Occipital lobe (tissue), 2 donors: ENCODE data around the gene KRT9. TPM values are rescaled to one million over a fixed set of nuclear protein-coding genes. Genes with fewer than 3 reads are reported as not detected.
"Not testable (repeated sequence)": the region's sequence is repeated elsewhere in the genome, so short reads cannot be mapped to it uniquely, and the experiment has no call there.

Source experiments
- DNase-seq: peaks from one replicate; lab custom pipeline; 2025; lab: John Stamatoyannopoulos, UW
- total RNA-seq: library from RNA; depleted of rRNA; stranded (reverse); fragments of >200 nt; gene quantifications from one replicate; pipeline ENCODE4 v1.2.3, GENCODE V29; 2014

Gene KRT9
- total RNA-seq, 1 donor from 2014 or later, result not detected

DNA sequence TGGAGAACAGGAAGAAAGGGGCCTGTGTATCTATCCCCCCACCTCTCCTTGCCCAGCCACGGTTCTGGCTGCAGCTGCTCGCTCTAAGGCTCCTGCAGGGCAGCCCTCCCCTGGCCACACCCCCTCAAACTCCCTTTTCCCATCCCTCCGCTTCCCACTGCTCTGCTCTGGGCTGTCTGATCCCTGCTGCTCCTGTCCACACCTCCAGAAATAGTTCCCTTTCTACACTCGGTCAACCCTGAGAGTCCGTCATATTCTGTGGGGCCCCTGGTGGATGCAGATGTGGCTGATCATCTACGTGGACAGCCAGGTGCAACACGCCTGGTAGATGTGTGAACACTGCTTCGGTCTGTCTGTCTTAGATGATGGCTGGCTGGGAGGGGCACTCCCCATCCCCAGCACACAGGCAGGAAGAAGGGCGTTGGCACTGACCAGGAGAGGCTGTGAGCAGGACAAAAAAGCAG is 24.4 kb downstream of the KRT9 start:
- no peak for DNase-seq

DNA sequence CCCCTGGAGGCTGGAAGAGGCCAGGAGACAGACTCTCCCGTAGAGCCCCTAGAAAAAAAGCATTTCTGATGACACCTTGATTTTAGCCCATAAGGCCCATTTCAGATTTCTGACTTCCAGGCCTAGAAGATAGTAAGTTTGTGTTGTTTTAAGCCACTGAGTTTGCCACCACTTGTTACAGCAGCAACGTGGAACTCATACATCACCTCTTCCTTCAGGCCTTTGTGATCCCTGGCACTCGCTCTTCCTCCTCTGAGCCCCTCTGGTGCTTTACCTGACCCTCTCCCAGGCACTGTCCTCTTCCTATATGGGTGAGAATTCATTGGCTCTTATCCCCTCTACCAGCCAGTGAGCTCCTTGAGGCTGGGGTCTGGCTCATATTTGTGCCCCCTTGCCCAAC is 25.0 kb downstream of the KRT9 start:
- no peak for DNase-seq

DNA sequence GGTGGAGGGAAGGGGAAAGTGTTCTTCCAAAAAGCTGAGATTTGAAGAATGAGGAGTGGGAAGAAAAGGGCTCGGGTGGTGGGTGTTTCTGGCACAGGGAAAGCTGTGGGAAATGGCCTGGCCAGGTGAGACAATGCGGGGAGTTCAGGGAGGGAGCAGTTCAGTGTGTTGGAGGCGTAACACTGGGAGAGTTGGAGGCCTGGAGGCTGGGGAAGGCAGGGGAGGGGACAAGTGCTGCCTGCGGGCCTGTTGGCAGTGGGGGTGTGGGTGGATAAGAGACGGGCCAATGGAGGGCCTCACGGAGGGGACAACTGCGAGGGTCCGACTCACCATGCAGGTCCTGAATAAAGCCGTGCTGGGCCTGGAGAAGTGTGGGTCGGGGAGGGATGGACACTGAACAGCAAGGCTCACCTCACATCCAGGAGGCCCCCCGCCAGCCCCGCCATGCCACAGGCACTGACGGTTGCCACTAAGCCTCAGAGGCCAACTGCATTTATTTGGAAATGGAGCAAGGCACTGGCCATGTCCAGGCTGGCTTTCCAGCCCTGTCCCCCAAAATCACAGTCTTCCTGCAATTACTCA is 25.9 kb downstream of the KRT9 start:
- no peak for DNase-seq

DNA sequence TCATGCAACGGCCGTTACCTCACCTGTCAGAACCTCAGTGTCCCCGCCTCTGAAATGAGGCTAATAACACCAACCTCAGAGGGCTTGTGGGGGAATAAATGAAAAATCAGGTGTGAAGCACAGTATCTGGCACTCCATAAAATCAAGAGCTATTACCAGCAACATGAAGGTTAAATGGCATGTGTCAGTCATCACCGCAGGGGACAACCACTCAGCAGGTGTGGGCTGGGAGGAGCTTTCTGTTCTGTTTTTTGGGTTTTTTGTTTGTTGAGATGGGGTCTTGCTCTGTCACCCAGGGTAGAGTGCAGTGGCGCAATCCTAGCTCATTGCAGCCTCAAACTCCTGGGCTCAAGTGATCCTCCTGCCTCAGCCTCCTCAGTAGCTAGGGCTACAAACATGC is 26.9 kb downstream of the KRT9 start:
- DNase-seq, result no peak

DNA sequence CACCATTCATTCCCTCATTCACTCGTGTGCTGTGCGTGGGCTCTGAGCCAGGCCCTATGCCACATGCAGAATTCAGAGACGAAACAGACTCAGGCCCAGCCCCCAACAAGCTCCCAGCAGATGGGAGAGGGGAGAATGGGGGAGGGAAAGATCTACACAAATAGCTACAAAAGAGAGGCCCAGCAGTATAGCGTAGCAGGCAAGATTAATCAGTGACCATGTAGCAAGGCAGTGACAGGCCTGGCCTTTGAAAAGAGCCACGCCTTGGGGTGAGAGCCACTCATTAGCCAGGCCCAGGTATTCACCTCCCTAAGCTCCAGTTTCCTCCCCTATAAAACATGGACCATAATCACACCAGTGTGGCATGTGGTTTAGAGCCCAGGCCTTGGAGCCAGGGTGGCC is 27.4 kb downstream of the KRT9 start:
- DNase-seq, result no peak

DNA sequence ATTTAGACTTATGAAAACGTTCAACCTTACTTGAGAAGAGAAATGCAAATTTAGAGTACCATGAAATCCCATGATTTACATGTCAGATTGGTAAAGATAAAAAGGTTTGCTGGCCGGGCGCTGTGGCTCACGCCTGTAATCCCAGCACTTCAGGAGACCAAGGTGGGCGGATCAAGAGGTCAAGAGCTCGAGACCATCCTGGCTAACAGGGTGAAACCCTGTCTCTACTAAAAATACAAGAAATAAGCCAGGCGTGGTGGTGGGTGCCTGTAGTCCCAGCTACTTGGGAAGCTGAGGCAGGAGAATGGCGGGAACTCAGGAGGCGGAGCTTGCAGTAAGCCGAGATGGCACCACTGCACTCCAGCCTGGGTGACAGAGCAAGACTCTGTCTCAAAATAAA is 29.1 kb downstream of the KRT9 start:
- DNase-seq, result not testable (repeated sequence)

DNA sequence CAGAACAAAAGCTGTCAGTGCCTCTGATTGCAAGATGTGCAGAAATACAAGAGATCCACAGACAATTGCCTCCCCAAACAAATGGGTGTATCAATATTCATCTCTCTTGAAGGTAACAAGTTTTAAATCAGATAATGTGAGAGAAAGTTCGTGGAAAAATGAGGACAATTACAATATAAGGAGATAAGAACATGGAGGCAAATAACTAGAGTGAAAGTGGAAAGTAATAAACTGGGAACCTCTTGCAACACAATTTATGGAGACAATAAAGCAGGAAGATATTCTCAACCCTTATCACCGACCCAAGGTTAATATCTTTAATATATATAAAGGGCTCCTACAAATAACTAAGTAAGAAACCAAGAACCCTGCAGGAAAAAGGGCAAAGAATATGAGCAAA is 29.5 kb downstream of the KRT9 start:
- DNase-seq, result no peak

DNA sequence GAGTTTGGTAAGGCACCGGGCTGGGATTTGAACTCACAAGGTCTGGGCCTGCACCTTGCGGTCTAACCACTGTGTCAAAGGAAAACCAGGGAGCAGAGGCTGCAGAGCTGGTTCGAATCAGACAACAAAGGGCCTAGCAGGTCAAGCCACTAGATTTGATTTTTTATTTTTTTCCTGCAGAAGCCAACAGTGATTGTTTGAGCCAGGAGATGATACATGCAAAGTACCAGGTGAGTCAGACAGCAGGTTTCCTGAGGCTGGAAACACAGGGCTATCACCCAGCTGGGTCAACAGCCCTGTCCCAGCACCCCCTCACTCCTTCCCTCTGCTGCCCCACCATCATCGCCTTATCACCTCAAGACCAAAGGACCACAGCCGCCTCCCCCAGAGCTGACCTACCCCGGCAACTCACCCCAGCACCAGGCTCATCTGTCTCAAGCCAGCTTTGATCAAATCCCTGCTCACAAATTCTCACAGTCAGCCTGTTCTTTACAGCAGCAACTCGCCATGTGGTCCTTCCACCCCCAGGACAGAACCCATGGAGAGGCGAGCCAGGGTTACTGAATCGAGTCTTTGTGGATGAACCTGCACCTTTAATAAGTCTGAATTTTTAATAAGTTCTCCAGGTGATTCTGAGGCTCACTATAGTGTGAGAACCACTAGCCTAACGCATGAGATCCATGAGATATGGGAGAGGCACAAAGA is 30.8 kb downstream of the KRT9 start:
- no peak for DNase-seq

DNA sequence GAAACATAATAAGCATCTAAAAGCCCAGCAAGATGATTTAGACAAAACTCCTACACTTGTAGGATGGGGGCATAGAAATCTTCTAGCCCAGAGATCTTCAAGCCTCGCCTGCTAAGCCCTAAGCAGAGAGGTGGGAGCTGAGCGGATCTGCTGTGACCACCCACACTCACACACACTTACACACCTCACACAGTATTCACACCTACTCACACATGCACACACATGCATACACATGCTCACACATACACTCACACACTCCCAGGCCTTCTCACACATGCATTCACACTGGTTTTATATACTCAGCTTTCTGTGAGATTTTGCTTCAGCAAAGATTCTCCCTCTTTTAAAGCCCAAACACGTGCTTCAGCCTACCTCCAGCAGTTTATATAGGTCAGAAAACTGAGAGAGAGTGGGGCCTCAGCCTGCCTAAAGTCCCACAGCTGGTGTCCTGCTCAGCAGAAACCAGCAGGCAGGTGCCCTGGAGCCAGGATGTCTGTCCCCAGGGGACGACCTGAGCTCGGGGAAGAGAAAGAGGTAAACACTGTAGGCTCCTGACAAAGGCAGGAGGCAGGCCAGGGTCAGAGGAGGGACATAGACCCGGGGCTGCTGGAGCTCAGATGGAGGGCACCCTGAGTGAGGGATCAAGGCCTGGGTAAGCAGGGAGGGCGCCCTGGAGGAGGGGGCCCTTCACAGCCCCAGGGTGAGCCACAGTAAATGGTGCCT is 31.7 kb downstream of the KRT9 start:
- no peak for DNase-seq

DNA sequence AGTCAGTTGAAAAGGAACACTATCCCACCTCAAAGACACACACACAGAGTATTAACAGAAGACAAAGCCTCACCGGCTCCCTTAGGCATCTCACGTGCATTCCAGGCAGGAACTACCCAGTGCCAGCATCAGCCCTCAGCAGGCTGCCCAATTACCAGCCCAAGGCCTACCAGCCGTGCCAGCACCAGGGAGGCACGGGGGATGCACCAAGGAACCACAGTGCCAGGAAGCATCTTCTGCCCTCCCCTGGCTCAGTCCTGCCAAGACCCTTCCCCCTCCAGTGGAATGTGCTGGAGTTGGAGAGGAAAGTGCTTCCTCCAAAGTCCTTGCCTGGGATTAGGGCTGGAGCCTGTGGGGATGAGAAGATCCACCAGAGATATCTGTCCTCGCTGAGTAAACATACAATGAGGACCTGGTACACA is 32.8 kb downstream of the KRT9 start:
- no peak for DNase-seq

DNA sequence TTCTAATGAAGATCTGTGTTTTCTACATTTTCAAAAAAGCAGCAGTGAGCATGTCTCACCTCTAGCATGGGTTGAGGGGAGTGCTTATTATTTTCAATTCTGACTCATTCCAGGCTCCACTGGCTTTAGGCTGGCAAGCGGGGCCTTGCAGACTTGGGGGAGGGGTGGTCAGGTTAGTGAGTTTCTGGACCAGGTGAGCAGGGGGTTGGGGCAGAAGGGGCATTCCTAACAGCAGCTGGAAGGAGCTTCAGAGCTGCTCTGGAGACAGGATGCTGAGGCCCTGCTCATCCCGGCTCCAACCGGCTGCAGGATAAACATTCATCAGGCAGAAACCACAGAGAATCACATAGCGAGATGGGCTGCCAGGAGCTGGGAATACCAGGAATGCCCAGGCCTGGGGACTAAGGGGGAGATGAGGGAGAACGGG is 33.3 kb downstream of the KRT9 start:
- DNase-seq, result no peak

DNA sequence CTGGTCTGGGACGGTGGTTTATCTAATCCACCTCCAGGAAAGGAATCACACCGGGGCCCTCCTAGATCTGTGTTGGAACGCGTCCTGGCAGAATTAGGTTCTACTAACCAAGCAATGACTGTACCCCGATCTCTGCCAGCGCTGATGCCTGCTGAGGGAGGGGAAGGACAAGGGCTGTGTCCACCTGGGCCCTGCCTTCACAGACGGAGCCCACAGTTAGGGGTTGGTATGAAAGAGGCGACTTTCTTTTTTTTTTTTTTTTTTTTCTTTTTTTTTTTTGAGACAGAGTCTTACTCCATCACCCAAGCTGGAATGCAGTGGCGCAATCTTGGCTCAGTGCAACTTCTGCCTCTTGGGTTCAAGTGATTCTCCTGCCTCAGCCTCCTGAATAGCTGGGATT is 33.9 kb downstream of the KRT9 start:
- no peak for DNase-seq

DNA sequence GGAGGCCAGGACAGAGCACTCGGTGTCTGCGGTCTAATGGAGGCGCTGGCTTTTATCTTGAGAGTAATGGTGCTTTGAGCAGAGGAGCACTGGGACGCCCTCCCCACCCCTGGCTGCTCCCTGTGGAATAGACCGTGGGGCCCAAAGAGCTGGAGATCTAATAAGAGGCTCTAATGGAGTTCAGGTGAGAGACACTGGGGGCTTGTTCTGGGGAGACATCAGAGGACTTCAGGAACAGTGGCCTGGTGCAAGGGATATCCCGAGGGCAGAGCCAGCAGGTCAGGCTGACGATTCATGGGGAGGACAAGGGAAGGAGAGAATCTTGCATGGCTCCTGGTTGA is 34.3 kb downstream of the KRT9 start:
- no peak for DNase-seq

DNA sequence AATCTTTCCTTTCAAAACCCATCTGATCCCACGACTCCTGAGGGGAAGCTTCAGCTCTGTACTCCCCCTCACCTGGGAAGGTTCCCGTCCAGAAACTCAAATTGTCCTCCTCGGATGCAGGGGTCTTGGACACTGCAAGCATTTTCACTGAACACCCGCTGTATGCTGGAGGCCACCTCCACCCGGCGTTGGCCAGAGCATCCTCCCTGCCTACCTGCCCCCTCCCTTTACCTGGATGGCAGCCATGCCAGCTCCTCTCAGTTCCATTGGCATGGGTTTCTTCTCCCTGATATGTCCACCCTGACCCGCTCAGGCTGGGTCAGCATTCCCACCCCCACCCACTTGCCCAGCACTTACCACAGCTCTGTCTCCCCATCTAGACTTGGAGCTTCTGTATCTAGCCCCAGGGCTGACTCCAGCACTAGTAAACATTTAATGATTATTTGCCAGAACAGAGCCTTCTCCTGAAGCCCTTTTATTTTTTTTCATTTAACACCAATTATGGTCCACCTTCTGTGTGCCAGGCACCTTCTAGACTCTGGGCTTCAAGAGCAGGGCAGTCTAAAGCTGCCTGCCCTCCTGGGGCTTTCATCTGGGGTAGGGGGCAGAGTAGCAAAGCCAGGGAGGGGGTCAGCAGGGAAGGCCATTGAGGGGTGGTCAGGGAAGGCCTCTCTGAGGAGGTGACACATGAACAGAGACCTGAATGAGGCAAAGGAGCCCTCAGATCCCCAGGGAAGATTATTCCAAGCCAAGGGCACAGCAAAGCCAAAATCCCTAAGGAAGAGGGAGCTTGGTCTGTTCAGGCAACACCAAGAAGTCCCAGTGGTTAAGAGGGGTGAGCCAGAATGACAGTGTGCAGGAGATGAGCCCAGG is 34.9 kb downstream of the KRT9 start:
- no peak for DNase-seq

DNA sequence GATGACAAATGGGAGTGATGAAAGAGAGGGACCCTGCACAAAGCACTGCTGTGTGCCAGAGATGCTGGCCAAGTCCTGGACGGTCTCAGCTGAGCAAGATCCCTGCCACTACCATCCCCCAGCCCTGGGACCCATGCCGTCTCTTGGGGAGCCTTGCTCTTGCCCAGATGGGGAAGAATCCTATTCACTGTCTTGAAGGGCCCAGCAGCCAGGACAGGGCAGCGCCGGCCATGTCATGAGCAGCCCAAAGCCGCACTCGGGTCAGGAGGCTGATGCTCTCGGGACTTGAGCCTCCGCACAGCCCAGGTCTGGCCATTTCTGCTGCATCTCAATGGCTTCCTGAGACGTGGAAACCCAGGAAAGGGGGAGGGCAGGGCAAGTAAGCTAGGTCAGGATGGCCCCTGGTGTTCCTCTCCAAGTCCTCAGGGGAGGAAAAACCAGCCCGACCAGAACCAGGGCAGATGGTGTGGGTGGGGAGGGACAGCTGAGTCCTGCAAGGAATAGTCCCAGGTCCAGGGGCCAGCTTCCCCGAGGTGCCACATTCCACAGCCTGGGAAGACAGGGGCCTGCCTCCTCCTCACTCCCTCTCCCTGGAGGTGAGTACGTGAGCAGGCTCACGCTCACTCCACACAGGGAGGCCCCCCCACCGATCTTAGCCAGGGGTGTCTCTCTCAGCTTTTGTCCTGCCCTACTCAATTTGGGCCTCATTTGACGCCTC is 35.9 kb downstream of the KRT9 start:
- DNase-seq, result no peak

DNA sequence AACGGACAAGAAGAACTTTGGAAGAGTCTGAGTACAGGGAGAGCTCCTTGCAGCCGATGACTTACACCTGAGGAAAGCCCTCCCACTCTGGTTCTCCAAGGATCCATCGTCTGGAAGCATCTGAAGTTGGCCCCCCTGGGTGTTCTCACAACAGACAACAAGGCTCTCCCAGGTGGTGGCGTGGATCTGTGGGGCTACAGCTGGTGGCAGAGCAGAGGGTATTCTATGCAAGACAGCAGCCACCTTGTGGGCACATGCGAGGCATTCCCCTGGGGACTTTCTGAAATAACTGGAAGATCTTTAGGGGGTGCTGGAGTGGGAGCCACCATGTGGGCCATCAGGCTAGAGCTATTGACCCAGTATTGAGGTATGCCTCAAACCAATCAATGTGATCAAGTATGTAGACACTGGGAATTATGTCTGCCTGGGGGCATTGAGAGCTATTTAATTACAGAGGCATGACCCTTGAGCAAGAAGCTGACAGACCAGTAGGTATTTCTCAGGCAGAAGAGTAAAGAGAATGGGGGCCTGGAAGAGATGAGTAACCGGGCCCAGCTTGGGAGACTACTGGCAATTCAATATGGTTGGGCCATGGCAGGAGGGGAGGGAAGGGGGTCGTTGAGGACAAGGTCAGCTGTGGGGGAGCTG is 36.8 kb downstream of the KRT9 start:
- DNase-seq, result no peak

DNA sequence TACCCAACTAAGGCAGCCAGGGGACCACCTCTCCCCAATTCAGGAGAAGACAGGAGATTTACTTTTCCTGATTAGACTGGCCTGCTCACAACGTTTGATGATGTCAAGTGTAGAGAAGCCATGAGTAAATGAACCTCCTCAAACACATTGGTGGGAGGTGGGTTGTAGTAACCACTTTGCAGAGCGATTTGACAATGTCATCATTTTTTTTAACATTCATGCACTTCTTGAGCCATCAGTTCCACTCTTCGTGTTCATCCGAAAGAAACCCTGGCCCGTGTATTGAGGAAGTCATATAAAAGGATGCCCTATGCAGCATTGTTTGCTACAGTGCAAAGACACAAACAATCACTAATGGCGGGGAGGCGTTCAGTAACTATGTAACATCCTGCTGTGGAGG is 38.2 kb downstream of the KRT9 start:
- DNase-seq, result no peak

DNA sequence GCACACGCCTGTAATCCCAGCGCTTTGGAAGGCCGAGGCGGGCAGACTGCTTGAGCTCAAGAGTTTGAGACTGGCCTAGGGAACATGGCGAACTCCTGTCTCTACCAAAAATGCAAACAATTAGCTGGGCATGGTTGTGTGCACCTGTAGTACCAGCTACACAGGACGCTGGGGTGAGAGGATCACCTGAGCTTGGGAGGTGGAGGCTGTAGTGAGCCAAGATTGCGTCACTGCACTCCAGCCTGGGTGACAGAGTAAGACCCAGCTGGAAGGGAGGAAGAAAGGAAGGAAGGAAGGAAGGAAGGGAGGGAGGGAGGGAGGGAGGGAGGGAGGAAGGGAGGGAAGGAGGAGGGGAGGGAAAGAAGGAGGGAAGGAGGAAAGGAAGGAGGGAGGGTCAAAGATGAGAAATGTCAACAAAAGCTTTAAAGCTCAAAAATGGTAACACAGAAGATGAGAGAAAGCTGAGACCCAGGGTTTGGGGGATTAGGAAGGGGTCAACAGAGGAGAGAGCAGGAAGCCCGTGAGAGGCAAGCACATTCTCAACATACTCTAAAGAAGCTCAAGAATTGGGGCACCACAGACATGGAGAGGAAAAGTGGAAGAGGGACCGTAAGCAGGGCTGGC is 38.8 kb downstream of the KRT9 start:
- no peak for DNase-seq

DNA sequence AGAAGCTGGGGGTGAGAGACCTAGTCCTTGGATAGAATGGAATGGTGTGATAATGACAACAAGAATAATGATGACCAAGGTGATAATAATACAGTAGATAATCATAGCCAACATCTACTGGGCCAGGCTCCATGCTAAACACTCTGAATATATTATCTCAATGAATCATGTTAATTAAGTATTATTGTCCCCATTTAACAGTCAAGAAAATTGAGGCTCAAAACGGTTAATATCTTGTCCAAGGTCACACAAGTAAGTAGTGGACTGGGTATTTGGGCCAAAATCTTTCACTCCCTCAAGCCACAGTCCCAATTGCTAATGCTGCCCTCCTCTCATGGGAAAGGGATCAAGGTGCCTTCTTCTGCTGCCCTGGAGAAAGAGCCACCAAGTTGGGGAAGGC is 39.9 kb downstream of the KRT9 start:
- DNase-seq, result no peak
